ENCODE measurements around the gene MRTFA. TPM values are rescaled to one million over a fixed set of nuclear protein-coding genes. Genes with fewer than 3 reads are reported as not detected.

Gene MRTFA
- total RNA-seq, 2 donors from 2014 or later = 38.5 to 57.4 TPM

DNA sequence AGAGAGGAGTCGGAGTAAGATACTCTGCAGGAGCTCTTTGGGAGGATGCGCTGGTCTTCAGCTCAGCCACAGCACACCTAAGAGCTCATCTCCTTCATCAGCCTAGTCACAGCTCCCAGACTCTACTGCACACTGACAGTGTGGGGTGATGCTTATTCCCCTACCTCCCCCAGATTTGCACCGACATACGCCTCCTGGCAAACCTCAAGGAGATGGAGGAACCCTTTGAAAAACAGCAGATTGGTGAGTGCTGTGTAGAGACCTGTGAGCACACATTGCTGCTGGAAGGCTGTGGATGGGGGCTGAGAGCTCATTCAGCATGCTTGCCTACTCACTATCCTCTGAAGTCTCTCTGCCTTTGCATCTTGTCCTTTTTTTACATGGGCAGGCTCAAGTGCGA lies 275.4 kb downstream of the MRTFA start:
- no peak for ATAC-seq (replicated peaks)
- H3K27me3 Mint-ChIP-seq = no peaks in the 10 kb centered on the region
- no peak overlapping the region for H3K4me3 Mint-ChIP-seq
- no peak overlapping the region for H3K27ac Mint-ChIP-seq
- peaks cover 100% of the 10 kb centered on the region for H3K36me3 Mint-ChIP-seq (ENCODE audit: low read depth)
- peaks cover 4% of the 10 kb centered on the region for H3K4me1 Mint-ChIP-seq
- H3K9me3 Mint-ChIP-seq = no peaks in the 10 kb centered on the region

Other genes starting within 250 kb of the MRTFA start
- gene MCHR1, start 42.8 kb upstream of the MRTFA start, total RNA-seq = not detected
- 10 to 100 TPM; 19.4 to 40.9 TPM for gene SLC25A17, start 182.6 kb upstream of the MRTFA start, total RNA-seq
- 100 to 1,000 TPM; 224 to 229 TPM for gene ST13, start 219.9 kb upstream of the MRTFA start, total RNA-seq
- gene XPNPEP3, start 220.4 kb upstream of the MRTFA start, total RNA-seq = 10 to 100 TPM; 11.9 to 15.7 TPM
- not detected for gene DNAJB7, start 225.4 kb upstream of the MRTFA start, total RNA-seq

Measured in activated T-helper 17 cell treated with anti-CD3 and anti-CD28 coated beads, Interleukin-2, amount 50 U/mL, for 72 hours (primary cell).